Measurements from ENCODE around the gene SMIM45.

SMIM45 gene

GRCh38 chr22:41915786-41916493 is 36.0 kb upstream of the SMIM45 start:
- no peak for DNase-seq

DNA sequence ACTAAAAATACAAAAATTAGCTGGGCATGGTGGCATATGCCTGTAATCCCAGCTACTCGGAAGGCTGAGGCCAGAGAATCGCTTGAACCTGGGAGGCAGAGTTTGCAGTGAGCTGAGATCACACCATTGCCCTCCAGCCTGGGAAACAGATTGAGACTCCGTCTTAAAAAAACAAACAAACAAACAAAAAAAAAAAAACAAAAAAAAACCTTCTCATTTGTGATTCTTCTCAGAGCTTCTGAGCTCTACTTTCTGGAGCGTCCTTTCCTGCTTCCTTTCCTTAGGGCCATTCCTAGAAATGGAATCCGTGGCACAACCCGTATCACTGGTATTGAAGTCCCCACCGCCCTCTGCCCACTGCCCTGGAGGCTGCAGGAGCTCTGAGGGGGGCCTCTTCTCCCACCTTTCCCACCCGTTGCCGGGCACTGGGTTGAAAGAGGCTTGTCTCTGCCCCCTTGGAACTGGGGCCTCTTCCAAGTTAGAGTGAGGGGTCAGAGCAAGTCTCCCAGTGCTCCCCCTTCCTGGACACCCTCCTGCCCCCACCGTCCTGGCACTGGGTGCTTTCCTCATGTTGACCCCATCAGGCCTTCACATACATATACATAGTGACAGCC is 35.1 kb upstream of the SMIM45 start:
- no peak for DNase-seq

- DNase-seq, result no peak
Observed at GRCh38 chr22:41917375-41917902, 34.5 kb upstream of the SMIM45 start.

- no peak for DNase-seq
Observed at GRCh38 chr22:41917903-41918791, 33.8 kb upstream of the SMIM45 start.

DNA sequence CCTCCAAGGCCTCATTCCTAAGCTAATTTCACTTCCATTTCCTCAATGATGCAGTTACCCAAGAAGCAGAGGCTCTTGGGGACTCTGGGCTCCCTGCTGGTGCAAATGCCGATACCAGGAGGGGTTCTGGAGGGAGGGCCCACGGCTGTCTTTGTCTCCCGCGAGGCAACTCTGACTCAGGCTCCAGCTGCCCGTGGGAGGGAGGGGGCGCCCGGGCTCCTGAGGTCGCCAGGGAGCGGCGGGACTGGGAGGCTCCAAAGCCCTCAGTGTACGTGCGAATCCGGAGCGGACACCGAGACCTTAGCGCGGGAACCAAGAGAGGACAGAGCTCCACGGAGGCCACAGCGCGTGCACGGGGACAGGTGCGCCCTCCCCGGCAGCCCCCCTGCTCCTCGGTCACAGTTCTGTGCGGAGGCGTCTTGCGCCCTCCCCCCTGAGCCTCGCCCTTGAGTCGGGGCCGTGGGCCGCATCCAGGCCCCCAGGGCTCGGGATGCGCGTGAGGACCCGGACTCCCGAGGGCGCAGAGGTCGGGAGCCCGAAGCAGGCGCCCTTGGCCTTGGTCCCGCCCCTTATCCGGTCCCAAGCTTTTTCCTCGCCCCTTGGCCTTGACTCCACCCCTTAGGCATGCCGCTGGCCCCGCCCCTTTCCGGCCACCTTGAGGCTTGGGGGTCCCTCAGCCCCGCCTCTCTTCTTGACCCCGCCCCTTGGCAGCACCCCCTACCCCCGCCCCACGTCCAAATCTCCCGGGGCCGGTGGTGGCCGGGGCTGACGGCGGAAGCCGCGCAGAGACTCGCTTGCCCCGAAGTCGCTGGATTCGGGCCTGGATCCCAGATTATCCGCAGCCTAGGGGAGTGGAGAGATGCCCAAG is 32.4 kb upstream of the SMIM45 start:
- no peak for DNase-seq

DNA sequence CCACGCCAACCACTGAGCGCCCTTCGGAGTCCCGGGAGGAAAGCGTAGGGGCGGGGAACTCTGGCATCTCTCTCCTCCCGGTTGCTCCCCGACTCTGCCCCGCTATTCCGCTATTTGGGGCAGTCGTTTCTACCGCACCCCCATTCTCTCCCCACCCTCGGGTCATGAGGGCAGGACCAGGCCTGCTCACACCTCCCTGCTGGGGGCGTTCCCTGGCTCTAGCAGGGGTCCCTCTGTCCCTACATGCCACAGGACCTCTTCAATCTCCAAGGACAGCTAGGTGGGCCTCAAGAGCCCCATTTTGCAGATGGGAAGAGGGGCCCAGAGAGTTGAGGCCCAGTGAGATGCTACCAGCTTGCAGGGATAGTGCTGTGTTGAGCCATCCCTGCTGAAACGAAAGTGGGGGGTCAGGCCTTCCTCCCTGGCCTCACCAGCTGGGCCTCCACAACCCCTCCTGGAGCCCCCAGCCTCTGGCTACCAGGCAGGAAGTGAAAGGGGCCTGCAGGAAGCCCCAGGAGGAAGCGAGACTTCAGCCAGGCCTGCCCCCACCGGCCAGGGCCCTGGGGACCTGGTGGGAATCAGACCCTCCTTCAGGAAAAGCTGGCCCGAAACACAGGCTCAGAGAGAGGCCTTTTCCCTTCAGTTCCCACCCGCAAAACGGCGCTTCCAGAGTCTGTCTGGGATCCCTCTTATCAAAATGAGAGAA is 31.5 kb upstream of the SMIM45 start:
- no peak for DNase-seq

DNA sequence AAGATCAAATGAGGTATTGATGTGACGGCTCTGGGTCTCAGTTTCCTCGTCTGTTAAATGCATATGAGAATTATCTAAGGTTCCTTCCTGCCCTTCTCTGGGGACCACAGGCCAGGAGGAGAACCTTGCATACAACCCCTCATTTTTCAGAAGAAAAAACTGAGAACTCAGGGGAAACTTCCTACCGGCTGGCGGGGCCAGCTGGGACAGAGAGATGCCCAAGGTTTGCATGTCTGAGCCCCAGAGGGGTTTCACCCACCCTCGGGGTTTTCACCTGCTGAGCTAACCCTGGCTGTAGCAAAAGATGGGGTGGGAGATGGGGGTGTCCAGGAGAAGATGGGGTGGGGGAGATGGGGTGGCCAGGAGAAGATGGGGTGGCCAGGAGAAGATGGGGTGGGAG is 29.6 kb upstream of the SMIM45 start:
- DNase-seq, result no peak

GRCh38 chr22:41922940-41923594 is 28.9 kb upstream of the SMIM45 start:
- no peak for DNase-seq

GRCh38 chr22:41923595-41924276 is 28.2 kb upstream of the SMIM45 start:
- DNase-seq, result no peak

DNA sequence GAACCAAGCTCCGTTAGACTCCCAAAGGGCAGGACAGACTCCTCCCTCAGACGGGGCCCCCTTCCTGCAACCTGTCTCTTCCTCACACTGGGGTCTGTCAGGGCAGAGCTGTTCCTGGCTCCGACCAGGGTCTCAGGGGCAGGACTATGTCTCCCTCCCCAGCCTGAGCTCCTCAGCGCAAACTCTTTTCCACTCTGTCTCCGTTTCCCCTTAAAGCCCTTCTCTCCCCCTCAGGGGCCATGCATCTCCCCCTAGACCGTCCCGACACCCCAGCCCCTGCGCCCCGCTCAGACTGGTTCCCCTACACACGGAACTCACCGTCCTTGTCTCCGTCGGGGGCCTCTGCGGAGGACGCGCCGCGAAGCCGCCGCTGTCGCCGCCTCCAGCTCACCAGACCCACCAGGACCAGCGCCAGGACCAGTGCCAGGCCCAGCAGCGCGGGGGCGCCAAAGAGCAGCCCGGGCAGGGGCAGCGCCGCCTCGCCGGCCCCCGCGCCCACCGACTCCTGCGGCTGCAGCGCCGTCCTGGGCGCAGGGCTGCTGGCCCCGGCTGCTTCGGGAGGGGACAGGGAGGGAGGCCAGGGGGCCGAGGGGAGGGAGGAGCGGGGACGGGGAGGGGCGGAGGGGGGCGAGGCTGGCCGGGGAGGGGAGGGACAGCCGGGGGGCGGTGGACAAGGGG is 26.0 kb upstream of the SMIM45 start:
- DNase-seq, result peak; percentile 74 to 78

GRCh38 chr22:41927813-41928212 is 24.1 kb upstream of the SMIM45 start:
- no peak for DNase-seq

GRCh38 chr22:41928593-41929417 is 23.1 kb upstream of the SMIM45 start:
- DNase-seq, result no peak

- no peak for DNase-seq
Observed at GRCh38 chr22:41929418-41929810, 22.5 kb upstream of the SMIM45 start.

- DNase-seq, result no peak
Observed at GRCh38 chr22:41931701-41932269, 20.2 kb upstream of the SMIM45 start.

GRCh38 chr22:41932353-41932752 is 19.6 kb upstream of the SMIM45 start:
- no peak for DNase-seq

- DNase-seq, result no peak
Observed at GRCh38 chr22:41933411-41934177, 18.4 kb upstream of the SMIM45 start.

DNA sequence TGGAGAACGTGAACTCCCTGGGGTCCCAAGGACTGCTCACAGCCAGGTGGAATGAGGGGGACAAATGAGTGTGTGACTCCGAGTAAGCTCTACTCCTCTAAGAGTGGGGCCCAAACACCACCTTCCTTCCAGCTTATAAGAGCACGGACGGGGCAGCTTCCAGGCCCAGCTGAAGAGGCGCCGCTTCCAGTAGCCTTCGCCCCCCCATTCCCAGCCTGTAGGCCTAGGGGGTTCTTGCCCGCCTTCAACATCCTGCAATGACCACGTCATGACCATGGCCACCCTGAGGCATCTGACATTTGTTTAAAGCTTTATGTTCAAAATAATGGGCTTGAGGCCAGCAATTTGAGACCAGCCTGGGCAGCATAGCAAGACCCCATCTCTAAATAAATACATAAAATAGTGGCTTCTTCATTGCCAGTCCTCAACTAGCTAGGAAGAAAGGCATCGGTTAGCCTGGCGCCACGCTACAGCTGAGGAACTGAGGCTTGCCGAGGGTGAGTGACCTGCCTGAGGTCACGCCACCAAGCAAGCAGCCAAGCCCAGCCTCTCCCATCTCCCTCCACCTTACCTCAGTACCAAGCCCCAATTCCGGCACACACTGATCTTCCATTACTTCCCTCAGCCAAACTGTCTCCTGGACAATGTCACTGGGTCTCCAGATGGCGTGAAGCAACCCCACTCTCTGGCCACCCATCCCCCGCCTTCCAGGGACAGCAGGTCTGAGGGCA is 17.5 kb upstream of the SMIM45 start:
- DNase-seq, result no peak

Data from stimulated activated CD4-positive, alpha-beta T cell treated with anti-CD3 and anti-CD28 coated beads, Interleukin-2, amount 100 ng/mL, for 48 hours (primary cell).